GM18520 (cell line): ENCODE measurements around the gene SLC16A9.
"Not testable (repeated sequence)": the region's sequence is repeated elsewhere in the genome, so short reads cannot be mapped to it uniquely, and the experiment has no call there.

Experiments used
- ATAC-seq: cut with Tn5 transposase; IDR thresholded peaks from one replicate; pipeline ENCODE4 v1.9.1; 2021; ENCODE audit not compliant: unreplicated experiment

SLC16A9 gene, protein sequence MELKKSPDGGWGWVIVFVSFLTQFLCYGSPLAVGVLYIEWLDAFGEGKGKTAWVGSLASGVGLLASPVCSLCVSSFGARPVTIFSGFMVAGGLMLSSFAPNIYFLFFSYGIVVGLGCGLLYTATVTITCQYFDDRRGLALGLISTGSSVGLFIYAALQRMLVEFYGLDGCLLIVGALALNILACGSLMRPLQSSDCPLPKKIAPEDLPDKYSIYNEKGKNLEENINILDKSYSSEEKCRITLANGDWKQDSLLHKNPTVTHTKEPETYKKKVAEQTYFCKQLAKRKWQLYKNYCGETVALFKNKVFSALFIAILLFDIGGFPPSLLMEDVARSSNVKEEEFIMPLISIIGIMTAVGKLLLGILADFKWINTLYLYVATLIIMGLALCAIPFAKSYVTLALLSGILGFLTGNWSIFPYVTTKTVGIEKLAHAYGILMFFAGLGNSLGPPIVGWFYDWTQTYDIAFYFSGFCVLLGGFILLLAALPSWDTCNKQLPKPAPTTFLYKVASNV

DNA sequence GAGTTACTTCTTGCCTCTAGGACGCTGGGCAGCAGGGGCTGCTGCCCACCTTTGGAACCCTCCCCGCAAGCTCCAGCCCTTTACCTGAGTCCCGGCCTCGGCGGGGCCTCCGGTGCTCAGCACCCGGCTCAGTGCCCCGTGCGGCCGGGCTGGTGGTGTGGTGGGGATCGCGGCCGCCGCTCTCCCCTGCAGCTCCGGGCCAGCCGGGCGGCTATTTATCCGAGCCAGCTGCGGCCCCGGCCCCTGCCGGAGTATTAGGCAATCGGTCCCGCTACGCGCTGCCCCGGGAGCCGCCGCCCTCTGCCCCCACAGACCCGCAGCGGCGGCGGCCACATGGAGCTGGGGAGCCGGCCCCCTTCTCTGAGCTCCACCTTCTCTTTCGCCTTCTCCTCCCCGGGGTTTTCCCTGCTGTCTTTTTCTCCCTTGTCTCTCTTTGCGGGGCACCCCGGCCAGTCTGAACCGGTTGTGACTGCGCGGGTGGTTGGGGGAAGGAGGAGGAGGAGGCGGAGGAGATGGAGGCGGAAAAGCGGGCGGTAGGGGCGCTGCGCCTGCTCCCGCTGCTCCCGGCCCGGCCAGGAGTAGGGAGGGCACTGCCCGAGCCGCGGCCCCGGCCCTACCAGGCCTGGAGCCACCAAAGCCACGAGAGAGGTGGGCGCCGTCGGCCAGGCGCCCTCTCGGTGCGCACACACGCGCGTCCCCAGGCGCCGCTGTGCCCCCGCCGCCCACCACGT lies at the start of gene SLC16A9:
TSS of gene SLC16A9 (minus strand) at position 456 of the 731 bp plus-strand sequence. CDS start 25,559 bp downstream, outside the sequence.
- peak; percentile 60 for ATAC-seq

DNA sequence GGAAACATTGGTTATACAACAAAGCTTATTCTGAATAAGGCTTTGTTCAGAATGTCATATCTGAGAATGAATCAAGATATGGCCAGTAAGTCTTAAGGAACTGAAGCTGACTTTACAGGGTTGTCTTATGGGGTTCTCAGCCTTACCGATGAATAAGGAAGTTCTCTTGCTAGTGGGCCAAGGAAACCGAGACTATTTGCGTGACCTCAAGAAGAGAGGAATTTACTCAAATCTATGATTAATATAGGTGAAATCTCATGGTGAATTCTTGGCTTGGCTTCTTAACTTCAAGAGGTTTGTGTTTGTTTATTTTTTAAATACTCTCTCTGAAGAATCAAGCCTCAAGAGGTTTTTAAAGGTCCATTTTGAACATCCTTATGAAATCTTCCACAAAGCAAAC lies 48.3 kb upstream of the SLC16A9 start:
- ATAC-seq = no peak

GRCh38 chr10:59754951-59755350 lies 45.3 kb upstream of the SLC16A9 start:
- no peak for ATAC-seq

GRCh38 chr10:59753267-59753666 lies 43.6 kb upstream of the SLC16A9 start, which contains the start of gene MRLN:
MRLN (minus strand) TSS chr10:59753455.
- no peak for ATAC-seq

GRCh38 chr10:59752278-59752940 lies 42.8 kb upstream of the SLC16A9 start:
- ATAC-seq = no peak

GRCh38 chr10:59750155-59750945 lies 40.7 kb upstream of the SLC16A9 start:
- no peak for ATAC-seq

DNA sequence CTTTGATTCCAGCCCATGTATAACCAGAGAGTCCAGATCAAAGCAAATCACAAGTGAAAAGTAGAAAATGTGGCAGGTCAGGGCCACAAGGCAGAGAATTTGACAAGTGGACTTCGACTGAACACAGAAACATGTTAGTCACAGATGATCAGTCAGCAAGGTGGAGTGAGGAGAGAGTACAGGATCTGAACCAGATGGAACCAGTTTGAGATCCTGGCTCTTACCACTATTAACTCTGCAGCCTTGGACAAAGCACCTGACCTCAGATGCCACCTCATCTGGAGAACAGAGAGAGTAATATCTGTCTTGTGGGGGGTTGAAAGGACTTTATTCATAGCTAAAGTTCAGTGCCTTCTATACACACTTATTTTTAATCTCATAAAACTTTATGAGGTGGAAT lies 39.2 kb upstream of the SLC16A9 start:
- no peak for ATAC-seq

GRCh38 chr10:59745163-59745650 lies 35.6 kb upstream of the SLC16A9 start:
- no peak for ATAC-seq

GRCh38 chr10:59744762-59745161 lies 35.1 kb upstream of the SLC16A9 start:
- ATAC-seq = not testable (repeated sequence)

DNA sequence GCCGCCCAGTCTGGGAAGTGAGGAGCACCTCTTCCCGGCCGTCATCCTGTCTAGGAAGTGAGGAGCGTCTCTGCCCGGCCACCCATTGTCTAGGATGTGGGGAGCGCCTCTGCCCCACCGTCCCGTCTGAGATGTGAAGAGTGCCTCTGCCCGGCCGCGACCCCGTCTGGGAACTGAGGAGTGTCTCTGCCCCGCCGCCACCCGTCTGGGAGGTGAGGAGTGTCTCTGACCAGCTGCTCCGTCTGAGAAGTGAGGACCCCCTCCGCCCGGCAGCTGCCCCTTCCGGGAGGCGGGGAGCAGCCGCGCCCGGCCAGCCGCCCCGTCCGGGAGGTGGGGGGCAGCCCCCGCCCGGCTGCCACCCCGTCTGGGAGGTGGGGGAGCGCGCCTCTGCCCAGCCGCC lies 34.5 kb upstream of the SLC16A9 start:
- not testable (repeated sequence) for ATAC-seq

- ATAC-seq = no peak
Observed at GRCh38 chr10:59741583-59741982, 31.9 kb upstream of the SLC16A9 start.

DNA sequence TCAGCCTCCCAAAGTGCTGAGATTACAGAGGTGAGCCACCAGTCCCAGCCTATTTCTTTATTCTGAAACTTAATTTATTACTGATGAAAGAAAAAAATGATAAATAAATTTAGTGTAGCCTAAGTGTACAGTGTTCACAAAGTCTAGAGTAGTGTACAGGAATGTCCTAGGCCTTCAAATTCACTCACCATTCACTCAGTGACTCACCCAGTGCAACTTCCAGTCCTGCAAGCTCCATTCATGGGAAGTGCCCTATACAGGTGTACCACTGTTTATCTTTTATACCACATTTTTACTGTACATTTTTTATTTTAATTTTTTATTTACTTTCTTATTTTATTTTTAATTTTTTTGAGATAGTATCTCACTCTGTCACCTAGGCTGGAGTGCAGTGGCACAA lies 31.4 kb upstream of the SLC16A9 start:
- ATAC-seq = no peak

- no peak for ATAC-seq
Observed at GRCh38 chr10:59736749-59737148, 27.1 kb upstream of the SLC16A9 start.

GRCh38 chr10:59735296-59735695 lies 25.6 kb upstream of the SLC16A9 start:
- no peak for ATAC-seq

GRCh38 chr10:59734014-59734462 lies 24.4 kb upstream of the SLC16A9 start:
- ATAC-seq = no peak

DNA sequence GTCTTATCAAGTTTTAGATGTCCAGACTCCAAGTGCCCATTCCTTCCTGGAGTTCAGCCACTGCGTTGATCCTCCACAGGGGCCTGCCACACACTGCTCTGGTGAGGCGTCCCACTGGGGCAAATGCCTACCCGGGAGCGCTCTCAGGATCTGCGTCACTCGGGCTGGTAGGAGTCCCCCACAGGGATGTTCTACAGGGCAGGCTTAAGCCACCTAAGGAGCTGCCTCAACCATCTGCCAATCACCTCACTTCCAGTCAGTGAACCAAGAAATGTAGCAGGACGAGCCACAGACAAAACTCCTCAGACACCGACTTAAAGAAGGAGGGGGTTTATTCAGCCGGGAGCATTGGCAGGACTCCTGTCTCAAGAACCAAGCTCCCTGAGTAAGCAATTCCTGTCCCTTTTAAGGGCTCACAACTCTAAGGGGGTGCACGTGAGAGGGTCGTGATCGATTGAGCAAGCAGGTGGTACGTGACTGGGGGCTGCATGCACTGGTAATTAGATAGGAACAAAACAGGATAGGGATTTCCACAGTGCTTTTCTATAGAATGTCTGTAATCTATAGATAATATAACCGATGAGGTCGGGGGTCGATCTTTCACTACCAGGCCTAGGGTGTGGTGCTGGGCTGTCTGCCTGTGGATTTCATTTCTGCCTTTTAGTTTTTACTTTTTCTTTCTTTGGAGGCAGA lies 23.8 kb upstream of the SLC16A9 start:
- not testable (repeated sequence) for ATAC-seq

GRCh38 chr10:59732849-59733248 lies 23.2 kb upstream of the SLC16A9 start:
- ATAC-seq = not testable (repeated sequence)

- ATAC-seq = not testable (repeated sequence)
Observed at GRCh38 chr10:59729167-59729566, 19.5 kb upstream of the SLC16A9 start.

GRCh38 chr10:59724098-59724938 lies 14.7 kb upstream of the SLC16A9 start:
- no peak for ATAC-seq
